ENCODE data around the gene VWA8.
"Not testable (repeated sequence)": the region's sequence is repeated elsewhere in the genome, so short reads cannot be mapped to it uniquely, and the experiment has no call there.

The VWA8 gene

GRCh38 chr13:41578371-41578770, 382.5 kb downstream of the VWA8 start:
- DNase-seq: no peak

GRCh38 chr13:41577436-41577835, 383.5 kb downstream of the VWA8 start:
- peak in 1 of 2 donors; percentile 26 for DNase-seq

DNA sequence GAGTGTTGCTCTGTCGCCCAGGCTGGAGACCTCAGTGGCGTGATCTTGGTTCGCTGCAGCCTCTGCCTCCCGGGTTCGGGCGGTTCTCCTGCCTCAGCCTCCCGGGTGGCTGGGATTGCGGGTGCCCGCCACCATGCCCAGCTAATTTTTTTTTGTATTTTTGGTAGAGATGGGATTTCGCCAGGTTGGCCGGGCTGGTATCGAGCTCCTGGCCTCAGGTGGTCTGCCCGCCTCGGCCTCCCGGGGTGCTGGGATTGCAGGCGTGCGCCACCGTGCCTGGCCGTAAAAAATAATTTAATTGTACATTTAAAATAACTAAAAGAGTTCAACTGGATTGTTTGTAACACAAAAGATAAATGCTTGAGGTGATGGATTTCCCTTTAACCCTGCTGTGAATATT, 387.3 kb downstream of the VWA8 start:
- not testable (repeated sequence) for DNase-seq

DNA sequence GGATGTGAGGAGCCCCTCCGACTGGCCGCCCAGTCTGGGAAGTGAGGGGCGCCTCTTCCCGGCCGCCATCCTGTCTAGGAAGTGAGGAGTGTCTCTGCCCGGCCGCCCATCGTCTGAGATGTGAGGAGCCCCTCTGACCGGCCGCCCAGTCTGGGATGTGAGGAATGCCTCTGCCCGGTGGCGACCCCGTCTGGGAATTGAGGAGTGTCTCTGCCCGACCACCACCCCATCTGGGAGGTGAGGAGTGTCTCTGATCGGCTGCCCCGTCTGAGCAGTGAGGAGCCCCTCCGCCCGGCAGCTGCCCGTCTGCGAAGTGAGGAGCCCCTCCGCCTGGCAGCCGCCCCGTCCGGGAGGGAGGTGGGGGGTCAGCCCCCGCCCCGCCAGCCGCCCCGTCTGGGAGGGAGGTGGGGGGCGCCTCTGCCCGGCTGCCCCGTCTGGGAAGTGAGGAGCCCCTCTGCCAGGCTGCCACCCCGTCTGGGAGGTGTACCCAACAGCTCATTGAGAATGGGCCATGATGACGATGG, 389.0 kb downstream of the VWA8 start:
- not testable (repeated sequence) for DNase-seq

DNA sequence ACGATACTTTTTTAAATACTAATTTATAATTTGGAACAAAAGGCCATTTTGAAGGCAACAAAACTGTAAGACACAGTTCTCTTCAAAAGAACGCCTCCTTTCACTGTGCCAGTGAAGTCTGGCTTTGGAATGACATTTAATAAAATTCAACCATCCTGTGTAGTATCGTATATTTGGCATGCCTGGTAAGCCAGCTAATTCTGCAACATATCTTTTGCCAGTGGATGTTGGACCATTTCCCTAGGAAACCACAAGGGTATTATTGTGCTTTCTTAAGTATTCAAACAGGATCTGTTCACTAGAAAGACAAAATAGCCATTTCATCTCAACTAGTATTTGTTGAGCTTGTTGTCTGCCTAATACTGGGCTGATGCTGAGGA, 391.9 kb downstream of the VWA8 start:
- DNase-seq: no peak

GRCh38 chr13:41568143-41568971, 392.6 kb downstream of the VWA8 start:
- DNase-seq: no peak

GRCh38 chr13:41567363-41567762, 393.5 kb downstream of the VWA8 start:
- no peak for DNase-seq

DNA sequence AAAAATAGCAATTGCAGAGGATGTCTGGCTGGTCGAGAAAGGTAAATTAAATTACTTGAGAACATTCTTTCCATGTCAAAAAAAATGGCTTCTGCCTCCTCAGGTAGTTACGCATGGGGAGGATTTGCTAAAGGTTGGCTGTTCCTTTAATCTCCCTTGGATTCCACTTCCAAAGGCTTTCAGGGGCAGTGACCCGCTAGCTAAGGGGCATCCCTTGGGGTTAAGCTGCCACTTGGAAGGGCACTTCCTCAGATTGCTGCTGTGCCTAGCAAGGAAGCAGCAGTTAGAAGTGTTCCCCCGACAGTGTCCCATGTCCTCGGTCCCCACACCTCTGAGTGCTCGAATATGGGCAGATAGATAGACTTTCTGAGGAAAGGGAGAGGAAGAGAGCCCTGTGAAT, 395.1 kb downstream of the VWA8 start:
- DNase-seq: no peak

GRCh38 chr13:41565216-41565615, 395.7 kb downstream of the VWA8 start:
- no peak for DNase-seq

GRCh38 chr13:41563984-41564365, 396.9 kb downstream of the VWA8 start:
- no peak for DNase-seq

GRCh38 chr13:41563341-41563983, 397.4 kb downstream of the VWA8 start:
- DNase-seq: no peak

GRCh38 chr13:41562541-41563178, 398.2 kb downstream of the VWA8 start:
- no peak for DNase-seq

DNA sequence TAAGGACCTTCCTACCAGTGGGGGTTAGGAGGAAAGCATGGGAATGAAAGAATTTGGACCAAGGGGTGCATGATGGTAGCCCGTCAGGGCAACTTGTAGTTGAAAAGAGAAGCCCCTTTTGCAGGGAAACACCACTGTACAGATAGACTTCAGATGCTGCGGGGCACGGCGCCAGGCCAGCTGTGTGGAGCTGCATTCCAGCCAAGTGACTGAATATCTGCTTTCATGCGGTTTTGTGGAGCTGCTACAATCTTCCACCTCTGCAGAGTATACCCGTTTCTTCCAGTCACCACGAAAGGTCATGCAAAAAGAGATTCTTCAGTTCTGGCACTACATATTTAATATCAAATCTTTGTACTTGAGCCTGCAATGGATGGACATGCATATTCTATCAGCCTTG, 398.8 kb downstream of the VWA8 start:
- no peak for DNase-seq

DNA sequence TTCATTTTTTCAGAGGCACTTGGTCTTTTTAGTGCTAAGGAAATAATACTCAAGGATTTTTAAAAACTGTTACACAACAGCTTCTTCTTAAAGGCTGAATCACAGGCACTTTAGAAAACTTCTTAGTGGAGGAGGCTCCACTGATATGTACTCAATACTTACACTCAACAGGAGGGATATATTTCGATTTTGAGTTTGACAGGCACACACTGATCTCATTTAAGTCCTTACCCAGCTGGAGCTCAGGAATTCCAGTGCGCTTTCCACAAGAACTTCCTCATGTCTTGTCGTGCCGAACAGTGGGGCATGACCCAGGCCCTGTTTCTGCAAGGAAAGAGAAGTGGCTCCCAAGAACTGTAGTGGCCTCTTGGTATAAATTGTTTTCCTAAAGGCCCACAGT, 399.7 kb downstream of the VWA8 start:
- no peak for DNase-seq

DNA sequence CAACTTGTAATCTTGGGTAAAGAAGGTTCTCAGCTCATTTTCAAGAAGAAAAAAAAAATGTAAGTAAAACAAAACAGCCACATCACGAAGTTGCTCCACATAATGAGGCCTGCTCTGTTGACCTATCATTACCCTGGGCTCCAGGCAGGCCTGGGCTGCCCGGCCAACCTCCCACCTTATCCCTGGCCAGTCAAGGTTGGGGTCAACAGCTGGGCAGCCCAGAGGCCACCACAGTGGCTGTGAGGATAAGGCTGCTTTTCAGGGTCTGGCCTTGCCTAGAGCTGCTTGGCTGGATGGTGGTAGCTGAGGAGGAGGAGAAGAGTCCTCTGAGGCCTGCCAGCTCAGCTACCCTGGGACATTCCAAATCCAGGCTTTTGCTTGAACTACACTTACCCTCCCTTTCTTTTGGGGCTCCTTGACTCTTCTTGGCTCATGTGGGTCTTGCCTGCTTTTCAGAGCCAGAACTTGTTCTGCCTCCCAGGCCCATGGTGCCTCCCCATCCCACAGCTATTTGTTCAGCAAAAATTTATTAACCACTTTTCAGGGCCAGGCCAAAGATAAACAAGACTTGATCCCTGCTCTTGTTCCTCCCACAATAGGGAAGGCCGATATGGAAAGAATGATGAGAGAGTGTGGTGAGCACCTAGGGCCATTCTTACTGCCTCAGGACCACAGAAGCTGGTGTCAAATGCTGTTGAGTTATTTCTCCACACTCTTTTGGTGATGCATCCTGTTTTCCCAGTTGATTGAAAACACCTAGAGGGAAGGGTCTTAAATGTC, 401.9 kb downstream of the VWA8 start:
- DNase-seq: no peak

- DNase-seq: no peak
Observed at GRCh38 chr13:41557719-41558118, 403.2 kb downstream of the VWA8 start.

DNA sequence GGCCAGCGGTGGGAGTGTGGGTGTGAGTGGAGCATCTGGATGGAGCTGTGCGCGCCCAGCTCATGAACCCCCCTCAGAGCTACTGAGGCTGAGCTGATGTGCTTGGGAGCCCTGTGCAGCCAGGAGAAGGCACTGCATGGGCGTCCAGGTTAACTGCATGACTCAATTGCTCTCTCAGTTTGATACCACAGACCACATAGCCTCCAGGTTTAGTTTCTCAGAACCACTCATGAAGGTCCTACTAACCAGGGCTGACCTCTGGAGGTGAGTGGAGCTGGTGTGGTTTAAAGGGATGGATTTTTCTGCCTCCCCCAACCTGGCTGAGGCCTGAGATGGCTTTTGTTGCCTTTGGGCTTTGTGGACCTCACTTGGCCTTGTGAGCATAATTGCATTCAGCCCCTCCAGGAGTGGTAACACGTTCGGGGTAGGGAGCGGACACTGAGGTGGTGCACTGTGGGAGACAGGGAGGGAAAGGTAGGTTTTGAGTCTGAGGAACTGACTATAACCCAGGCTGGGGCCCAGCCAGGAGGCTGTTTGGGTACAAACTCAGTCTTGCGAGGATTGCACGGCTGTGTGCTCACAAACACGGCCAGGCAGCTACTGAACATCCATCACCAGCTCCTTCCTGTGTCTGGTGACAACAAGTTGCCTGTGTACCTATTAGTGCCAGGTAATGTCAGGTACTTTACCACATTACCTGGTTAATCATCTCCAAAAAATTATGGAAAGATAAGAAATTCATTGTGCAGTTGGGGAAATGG, 406.1 kb downstream of the VWA8 start:
- DNase-seq: no peak

DNA sequence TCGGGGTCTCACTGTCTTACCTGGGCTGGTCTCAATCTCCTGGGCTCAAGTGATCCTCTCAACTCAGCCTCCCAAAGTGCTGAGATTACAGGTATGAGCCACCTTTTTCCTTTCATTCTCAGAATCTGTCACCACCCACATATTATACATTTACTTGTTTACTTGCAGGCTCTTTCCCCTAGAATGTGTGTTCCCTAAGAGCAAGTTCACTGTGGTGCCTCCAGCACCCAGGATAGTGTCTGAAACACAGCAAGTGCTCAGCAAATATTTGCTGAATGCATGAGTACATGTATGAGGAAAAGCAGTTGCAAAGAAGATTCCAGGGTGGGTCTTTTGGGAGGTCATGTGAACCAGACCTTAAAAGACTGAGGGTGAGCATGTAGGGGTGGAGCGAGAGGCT, 406.7 kb downstream of the VWA8 start:
- DNase-seq: no peak

DNA sequence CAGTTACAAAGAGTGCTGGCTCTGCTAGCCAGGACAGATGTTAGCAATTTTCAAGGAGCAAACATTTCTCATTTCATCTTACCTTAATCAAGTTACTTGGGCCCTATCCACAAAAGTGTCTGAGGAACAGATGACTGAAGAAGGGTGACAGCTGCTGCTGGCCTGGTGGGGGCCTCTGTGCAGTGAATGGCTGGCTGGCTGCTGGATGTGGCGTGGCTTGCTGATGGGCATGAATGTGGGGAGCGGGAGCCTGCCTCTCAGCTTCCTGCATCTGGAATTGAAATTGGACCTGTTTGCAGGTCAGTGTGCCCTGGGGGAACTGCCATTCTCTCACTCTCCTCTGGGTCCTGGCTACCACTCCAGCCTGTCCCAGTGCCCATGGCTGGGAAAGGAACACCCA, 408.9 kb downstream of the VWA8 start:
- no peak for DNase-seq

DNA sequence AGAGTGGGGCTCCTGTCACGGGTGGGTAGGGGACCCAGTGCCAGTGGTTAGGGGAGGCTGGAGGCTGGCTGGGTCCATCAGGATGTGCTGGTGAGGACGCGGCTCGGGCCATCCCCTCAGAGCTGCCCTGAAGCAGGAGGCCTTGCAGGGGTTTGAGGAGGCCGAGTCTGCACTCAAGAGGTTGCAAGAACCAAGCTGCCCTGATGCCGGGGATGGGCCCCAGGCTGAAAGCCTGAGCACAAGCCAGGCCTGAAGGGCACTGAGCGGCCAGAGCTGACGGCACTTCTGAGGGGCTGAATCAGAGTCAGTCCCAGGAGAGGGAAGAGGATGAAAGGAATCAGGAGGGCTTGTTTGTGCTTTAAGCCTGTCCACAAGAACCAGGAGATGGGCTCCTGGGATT, 410.6 kb downstream of the VWA8 start:
- DNase-seq: no peak

- DNase-seq: no peak
Observed at GRCh38 chr13:41549491-41549890, 411.4 kb downstream of the VWA8 start.

DNA sequence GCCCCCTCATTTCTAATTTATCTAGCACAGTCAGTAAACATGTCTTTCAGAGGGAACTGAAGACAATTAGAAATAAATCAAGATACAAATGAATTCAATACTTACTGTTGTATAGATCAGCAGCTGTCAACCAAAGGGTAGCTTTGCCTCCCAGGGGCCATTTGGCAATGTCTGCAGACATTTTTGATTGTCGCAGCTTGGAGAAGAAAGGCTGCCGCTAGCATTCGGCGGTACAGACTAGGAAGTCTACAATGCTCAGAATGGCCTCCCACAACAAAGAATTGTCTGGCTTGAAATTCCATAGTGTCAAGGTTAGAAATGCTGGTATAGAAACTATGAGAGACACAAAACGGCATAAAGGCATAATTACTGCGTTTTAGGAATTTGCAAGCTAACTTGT, 412.0 kb downstream of the VWA8 start:
- DNase-seq: no peak

Data from CD4-positive, alpha-beta T cell treated with Interleukin-4 for 1 hour (primary cell).